ENCODE results near the gene PRIMA1. TPM values are rescaled to one million over a fixed set of nuclear protein-coding genes. Genes with fewer than 3 reads are reported as not detected.

Gene PRIMA1
- total and polyA plus RNA-seq, 9 of the 15 experiments (the other 6 are each of a cell fraction or from before 2014, with no cell fraction given), result not detected

DNA sequence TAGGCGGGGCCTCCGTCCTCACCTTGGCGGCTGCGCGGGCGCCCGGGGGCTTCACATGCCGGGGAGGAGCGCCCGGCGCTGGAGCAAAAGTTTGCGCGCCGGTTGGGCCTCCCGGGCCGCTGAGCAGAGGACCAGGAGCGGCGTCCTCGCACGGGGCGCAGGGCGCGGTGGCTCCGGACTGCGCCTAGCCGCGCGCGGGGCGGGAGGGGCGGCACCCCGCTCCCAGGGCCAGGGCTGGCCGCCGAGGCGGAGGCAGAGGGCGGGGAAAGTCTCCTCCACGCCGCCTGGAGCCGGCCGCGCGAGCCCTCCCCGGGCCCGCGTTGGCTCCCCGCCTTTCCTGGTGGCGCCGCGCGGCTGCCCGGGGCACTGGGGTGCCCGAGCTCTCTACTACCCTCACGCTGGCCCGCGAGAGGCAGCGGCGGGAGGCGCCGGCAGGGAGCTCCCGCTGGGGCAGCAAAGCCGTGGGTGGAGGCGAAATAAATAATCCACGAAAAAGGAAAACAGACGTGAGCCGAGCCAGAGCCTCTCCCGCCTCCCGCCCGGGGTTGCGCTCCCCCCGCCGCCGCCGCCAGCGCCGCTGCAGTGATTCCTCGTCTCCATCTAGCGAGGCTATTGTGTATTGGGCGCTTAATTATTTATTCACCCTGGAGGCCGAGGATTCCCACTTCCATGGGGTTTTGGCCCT lies 400 bp upstream of the PRIMA1 start:
- Histone ChIP-seq H3K9ac (ENCODE audit: insufficient read depth in 1 of 2, low read depth in 2 of 2, low read length in 2 of 2) (no peak overlapping the region), H2AFZ (ENCODE audit: low read depth, low read length) (no peak overlapping the region), H3K4me3 (no peak overlapping the region), H3K4me1 (replicated peaks in 1 of 2; ENCODE audit: control insufficient read depth in 2 of 2, insufficient read depth in 2 of 2, low read length in 2 of 2) (no peaks in the 10 kb centered on the region; a peak in 1 of 5 replicates), H4K20me1 (replicated peaks; ENCODE audit: control insufficient read depth, insufficient read depth, low read length) (no peaks in the 10 kb centered on the region), H3K36me3 (ENCODE audit: control insufficient read depth, insufficient read depth, low read length) (no peaks in the 10 kb centered on the region), H3K4me2 (ENCODE audit: insufficient read depth, low read length) (no peak overlapping the region), H3K9me1 (ENCODE audit: control insufficient read depth, insufficient read depth, low read length) (no peaks in the 10 kb centered on the region), H3K27ac (ENCODE audit: extremely low read depth, low read depth, low read length) (no peak overlapping the region), H3K27me3 (ENCODE audit: control insufficient read depth in 2 of 2, insufficient read depth in 2 of 2, low read length in 2 of 2) (peaks cover 0 to 14% of the 10 kb centered on the region in 2 experiments; a peak in 1 of 5 replicates), H3K79me2 (ENCODE audit: control insufficient read depth, insufficient read depth, low read length) (no peaks in the 10 kb centered on the region), H3K9me3 (replicated peaks; ENCODE audit: control insufficient read depth, insufficient read depth, low read depth, low read length) (no peaks in the 10 kb centered on the region)
- no peak for FAIRE-seq
- DNase-seq (ENCODE audit: extremely low read depth in 1 of 4, low spot score in 3 of 4), result no peak
- TF ChIP-seq, protein P1, sequence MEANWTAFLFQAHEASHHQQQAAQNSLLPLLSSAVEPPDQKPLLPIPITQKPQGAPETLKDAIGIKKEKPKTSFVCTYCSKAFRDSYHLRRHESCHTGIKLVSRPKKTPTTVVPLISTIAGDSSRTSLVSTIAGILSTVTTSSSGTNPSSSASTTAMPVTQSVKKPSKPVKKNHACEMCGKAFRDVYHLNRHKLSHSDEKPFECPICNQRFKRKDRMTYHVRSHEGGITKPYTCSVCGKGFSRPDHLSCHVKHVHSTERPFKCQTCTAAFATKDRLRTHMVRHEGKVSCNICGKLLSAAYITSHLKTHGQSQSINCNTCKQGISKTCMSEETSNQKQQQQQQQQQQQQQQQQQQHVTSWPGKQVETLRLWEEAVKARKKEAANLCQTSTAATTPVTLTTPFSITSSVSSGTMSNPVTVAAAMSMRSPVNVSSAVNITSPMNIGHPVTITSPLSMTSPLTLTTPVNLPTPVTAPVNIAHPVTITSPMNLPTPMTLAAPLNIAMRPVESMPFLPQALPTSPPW (CRISPR knock-in tag; IDR thresholded peaks at IDR 0.05), result 0 out of 2 replicates have a peak, but pooled peaks have one; percentile 11
- TF ChIP-seq GABPA (tag; conservative IDR thresholded peaks at IDR 0.05; ENCODE audit: low read depth) (no peak), HEY1 (CRISPR knock-in tag; IDR thresholded peaks at IDR 0.05; ENCODE audit: borderline replicate concordance) (no peak)
- WGBS (ENCODE audit: insufficient coverage, low coverage, missing lambda C conversion rate), result 7% methylated on average over 18 of the region's 79 CpGs
- ChIA-PET CTCF (ENCODE audit: low intra/inter-chr PET ratio) (no interaction called here), POLR2A (no interaction called here)
- intact Hi-C loops (cut with micrococcal nuclease) (no loop called here), in situ Hi-C loops (cut with MboI) (no loop called here)
- BruUV-seq (replicated peaks), result no TSS peak
- ATAC-seq, result no peak
